GM19468 (cell line): ENCODE results near the gene SAT2.
"Not testable (repeated sequence)": the region's sequence is repeated elsewhere in the genome, so short reads cannot be mapped to it uniquely, and the experiment has no call there.

Source experiments
- ATAC-seq: cut with Tn5 transposase; IDR thresholded peaks from one replicate; pipeline ENCODE4 v1.9.1; 2021; ENCODE audit warnings: mild to moderate bottlenecking, moderate library complexity, moderate number of reproducible peaks; ENCODE audit not compliant: unreplicated experiment; ENCODE audit errors: extremely low read depth

SAT2 gene

DNA sequence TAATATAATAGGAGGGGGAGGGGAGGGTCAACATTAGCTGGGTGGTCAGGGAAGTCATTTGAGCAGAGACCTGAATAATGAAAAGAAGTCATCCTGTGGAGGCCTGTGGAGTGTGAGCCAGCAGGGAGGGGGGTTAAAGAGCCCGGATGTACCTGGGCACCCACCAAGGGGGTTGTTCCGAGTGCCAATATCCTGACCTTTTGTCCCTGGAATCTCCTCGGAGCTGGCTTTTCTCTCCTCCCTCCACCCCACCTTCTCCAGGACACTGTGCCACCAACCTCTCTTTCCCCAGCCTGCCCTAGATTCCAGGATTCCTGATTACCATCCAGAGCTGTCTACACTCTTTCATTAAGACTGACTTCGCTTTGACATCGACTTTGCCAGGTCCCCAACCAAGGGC lies 8.5 kb upstream of the SAT2 start:
- ATAC-seq: no peak

DNA sequence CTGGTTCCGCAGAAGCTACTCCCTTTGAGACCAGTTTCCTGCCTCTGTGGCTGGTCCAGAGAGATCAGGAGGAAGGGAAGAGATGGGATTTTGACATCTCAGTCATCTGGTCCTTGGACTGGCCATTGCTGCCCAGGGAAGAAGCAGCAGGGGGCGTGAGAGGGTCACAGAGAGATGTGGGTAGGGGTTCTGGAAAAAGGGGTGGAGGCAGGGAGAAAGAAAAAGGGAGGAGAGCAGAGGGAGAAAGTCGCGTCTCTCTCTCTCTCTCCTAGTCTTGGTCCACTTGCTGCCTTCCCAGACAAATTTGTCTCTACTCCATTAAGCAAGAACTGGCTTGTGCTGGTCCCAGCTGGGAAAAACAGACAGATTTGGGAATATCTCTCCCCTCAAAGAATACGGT lies 6.8 kb upstream of the SAT2 start:
- no peak for ATAC-seq

DNA sequence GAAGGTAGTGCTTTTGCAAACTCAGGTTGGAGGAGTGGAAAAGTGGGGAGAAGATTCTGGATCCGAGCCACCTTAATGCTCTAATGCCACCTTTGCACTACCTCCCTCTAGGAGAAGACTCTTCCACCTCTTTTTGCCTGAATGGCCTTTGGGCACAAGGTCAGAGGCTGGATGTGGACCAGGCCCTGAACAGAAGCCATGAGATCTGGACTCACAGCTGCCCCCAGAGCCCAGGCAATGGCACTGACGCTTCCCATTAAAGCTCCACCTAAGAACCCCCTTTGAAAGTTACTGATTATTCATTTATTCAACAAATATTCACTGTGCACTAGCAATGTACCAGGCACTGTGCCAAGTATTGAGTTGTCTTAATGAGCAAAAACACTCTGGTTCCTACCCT lies 5.5 kb upstream of the SAT2 start:
- ATAC-seq: no peak

DNA sequence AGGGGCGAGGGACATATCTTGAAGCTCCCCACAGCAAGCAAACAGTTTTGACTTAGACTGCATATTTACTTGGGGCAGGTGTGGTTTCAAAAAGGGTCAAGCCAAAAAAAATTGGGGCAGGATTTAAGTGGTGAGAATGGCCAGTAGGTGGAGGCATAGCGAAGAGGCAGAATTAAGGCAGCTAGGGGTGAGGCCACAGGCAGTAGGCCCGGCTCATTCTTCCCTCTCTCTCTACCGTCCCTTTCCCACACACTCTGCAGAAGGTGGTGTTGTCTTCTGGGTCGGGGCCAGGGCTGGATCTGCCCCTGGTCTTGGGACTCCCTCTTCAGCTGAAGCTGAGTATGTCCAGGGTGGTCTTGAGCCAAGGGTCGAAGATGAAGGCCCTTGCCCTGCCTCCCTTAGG lies 4.9 kb upstream of the SAT2 start:
- ATAC-seq: no peak

DNA sequence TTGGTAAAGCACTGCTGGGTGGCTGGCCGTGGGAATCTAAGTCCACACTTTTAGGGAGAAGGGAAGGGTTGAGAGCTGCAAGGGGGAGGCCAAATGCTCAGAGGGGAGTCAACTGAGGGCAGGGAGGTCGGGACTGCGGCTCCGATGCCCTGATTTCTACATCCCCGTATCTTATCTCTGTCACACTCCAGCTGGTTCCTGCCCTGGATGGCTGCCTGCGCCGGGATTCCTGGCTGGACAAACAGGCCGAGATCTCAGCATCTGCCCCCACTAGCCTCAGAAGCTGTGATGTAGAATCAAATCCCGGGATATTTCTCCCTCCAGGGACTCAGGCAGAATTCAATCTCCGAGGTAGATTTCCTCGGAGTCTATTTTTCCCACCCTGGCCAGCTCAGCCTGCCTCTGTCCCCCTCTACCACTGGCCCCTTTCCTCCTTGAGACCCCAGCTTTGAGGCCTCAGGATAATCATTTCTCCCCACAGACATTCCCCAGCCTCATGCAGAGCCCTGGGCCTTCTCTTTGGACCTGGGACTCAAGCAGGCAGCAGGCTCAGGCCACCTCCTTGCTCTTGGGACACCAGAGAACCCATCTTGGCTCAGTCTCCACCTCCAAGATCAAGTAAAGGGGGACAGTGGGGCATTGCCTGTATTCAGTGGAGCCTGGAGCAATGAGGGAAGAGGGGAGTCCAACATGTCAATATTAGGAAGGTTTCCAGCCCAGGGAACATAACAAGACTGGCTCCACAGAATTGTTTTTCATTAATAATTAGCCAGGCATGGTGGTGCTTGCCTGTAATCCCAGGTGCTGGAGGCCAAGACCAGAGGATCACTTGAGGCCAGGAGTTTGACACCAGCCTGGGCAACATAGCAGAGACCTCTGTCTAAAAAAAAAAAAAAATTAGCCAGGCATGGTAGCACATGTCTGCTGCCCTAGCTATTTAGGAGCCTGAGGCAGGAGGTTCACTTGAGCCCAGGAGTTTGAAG lies 4.1 kb upstream of the SAT2 start:
- ATAC-seq: no peak

DNA sequence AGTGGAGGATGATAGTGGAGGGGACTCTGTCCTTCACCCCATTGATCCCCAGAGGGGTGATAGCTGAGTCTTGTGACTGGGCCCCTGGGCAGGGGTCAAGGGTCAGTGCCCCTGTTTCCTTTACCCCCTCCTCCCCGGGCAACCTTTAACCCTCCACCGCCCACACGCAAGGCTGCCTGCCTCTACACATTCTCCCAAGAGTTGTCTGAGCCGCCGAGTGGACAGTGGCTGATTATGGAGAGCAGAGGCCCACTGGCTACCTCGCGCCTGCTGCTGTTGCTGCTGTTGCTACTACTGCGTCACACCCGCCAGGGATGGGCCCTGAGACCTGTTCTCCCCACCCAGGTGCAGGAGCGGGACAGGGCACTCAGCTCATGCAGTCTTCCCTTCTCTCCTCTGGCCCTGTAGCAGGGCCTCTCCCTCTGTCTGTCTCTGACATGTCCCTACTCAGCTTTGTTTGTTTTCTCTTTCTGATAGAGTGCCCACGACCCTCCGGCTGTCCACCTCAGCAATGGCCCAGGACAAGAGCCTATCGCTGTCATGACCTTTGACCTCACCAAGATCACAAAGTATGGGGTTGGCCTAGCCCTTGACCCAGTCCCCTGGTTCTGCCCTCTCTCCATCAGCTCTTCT lies 2.4 kb upstream of the SAT2 start, which contains the start of gene SHBG:
Gene SHBG, plus strand, starts transcription at position 197 of the 633 bp plus-strand sequence. Its CDS starts 38 bp downstream, at position 235.
- ATAC-seq: no peak

DNA sequence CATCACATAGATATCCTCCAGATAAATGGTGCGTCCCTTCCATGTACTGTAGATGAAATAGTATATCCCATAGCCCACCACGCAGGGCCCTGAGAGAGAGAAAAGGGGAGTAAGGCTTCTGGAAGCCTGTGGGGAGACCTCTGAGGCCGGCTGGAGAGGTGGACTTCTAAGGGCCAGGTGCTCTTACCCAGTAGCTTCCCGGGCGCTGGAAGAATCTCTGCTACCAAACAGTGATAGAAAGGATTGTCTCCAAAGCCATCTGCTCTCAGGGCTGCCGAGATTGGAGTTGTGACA lies 718 bp downstream of the SAT2 start:
- no peak for ATAC-seq

DNA sequence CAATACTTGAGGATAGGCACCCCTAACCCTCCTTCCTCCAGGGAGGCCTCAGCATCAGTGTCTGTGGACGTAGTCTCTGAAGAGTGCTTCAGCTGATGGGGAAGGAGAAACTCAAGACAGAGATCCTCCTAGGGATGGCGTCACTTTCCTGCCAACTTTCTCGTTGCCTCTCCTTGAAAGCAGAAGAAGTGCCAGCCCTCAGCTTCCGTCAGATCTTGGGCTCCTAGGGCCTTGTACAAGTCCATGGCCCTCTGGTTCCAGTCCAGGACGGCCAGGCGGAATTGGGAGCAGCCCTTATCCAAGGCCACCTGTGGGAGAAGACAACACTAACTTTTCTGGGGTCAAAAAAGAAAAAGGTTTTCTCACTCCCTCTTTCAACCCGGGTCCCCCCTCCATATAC lies 1.3 kb downstream of the SAT2 start:
- no peak for ATAC-seq

DNA sequence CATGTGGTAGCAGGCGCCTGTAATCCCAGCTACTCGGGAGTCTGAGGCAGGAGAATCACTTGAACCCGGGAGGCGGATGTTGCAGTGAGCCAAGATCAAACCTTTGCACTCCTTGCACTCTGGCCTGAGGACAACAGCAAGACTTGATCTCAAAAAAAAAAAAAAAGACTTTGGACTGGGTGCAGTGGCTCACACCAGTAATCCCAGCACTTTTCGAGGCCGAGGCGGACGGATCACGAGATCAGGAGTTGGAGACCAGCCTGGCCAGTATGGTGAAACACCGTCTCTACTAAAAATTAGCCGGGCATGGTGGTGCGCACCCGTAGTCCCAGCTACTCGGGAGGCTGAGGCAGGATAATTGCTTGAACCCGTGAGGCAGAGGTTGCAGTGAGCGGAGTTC lies 1.9 kb downstream of the SAT2 start:
- not testable (repeated sequence) for ATAC-seq

DNA sequence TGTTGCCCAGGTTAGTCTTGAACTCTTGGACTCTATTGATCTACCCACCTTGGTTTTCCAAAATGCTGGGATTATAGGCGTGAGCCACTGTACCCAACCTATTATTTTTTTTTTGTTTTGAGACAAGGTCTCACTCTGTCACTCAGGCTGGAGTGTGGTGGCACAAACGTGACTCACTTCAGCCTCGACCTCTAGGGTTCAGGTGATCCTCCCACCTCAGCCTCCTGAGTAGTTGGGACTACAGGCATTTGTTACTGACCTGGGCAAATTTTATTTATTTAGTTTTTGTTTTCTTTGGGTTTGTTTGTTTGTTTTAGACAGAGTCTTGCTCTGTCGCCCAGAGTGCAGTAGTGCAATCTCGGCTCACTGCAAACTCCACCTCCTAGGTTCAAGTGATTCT lies 4.0 kb downstream of the SAT2 start:
- no peak for ATAC-seq

DNA sequence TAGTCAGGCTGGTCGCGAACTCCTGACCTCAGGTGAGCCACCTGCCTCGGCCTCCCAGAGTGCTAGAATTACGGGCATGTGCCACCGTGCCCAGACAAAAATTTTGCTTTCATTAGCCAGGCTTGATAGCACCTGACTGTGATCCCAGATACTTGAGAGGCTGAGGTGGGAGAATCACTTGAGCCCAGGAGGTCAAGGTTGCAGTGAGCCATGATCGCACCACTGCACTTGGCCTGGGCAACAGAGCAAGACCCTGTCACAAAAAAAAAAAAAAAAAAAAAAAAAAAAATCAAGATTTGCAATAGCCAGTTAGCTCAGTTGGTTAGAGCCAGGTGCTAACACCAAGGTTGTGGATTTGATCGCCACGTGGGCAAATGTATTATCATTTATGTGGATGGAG lies 6.8 kb downstream of the SAT2 start:
- no peak for ATAC-seq

DNA sequence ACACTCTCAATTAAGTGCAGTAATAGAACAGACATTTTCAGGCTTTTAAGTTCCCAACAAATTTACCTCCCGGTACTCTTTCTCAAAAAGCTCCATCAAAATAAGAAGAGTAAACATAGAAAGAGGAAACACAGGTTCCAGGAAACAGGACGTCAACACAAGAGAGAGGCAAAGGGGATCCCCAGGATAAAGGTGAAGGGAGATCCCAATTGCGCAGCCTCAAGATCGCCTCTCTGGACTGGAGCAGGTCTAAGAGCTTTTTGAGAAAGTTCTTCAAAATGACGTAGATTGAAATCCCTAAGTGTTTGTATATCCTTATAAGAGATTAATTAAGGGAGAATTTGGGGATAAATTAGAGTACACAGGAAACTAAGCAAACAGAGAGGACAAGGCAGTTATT lies 9.0 kb downstream of the SAT2 start:
- no peak for ATAC-seq

DNA sequence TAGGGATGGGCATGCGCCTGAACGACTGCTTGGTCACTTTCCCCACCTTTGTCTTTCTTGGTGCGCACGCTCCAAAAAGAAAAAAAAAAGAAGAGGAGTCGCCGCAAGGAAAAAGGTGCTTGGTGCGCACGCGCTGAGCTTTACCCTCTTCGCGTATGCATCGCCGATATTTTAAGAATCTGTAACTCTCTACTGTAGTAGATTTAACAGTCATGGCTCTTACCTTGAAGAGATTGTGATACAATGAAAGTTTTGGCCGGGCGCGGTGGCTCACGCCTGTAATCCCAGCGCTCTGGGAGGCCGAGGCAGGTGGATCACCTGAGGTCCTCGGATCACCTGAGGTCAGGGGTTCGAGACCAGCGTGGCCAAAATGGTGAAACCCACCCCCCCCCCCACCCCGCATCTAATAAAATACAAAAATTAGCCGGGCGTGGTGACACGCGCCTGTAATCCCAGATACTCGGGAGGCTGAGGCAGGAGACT lies 12.3 kb downstream of the SAT2 start:
- ATAC-seq: no peak

DNA sequence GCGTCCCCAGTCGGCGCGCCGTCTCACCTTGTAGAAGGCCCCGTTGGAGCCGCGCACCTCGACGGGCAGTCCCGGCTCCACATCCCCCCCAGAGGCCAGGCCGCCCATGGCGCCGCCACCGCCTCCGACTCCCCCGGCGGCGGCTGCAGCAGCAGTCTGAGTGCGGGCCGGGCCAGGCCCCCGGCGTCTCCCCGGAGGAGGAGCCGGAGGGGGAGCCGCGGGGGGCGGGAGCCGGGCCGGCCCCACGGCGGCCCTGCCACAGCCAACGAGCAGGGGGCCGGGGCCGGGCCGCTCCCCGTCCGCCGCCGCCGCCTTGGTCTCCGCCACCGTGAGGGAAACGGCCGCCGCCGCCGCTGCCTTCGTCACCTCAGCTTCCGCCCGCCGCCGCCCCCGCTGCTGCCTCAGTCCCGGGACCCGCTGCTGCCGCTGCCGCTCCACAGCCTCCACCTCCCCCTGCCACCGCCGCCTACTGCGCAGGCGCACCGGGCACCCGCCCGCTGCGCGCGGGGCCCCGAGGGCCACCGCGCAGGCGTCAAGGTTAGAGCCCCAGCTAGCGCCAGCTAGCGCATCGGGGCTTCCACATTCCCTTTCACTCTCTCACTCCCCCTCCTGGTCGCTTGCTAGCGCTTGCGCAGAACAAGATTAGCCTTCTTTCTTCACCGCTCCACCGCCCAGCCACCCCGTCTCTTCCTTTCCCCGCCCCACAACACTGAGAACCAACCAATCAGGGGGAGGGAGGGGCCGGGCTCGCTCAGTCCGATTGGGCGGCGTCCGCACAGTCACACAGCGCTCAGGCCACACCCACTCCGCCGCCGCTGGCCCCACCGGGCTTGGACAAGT lies 13.0 kb downstream of the SAT2 start, which contains the start of gene FXR2:
Gene FXR2, minus strand, starts transcription at position 473 of the 840 bp plus-strand sequence. Its CDS starts 365 bp downstream, at position 108.
- peak; percentile 84 for ATAC-seq

DNA sequence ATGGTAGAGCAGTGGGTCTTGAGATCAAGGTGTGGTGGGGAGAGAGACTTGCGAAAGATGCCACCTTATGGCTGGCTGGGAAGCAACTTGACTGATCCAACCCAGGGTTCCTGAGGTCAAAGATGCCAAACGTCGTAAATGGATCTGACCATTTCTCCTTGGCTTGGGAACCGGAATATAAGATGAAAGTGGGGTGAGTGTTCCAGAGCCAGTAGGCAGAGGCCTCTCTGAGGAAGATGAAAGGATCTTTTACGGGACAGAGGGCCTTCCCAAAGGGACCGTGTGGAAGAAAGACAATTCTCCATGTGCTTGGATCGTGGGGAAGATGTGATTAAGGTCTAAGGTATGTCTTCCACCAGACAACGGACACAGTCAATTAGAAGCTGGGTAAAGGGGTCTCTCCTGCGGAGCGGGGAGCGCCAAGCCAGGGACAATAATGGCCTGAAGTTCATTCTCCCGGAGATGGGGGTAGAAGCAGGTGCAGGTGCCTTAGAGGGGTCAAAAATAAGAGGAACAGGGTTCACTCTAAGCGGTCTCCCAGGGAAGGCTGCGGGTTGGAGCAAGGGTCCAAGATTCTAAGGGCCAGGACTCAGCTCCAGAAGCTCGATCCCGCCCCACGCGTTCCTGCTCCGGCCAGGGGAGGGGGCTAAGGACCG lies 13.7 kb downstream of the SAT2 start:
- ATAC-seq: no peak

DNA sequence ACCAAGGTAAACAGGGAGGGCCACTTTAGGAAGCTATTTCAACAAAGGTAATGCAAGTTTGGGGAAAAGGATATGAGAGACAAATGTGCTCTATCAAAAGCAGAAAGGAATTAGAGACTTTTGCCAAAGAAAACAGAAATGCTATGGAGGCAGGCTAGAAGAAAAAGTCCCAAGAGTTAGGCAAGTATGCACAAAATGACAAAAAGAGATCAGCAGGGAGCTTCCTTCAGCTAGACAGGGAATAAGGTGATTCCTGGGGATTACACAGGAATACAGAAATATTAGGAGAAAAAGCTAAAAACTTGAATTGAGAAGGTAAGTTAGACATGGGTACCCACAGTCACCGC lies 15.4 kb downstream of the SAT2 start:
- no peak for ATAC-seq

DNA sequence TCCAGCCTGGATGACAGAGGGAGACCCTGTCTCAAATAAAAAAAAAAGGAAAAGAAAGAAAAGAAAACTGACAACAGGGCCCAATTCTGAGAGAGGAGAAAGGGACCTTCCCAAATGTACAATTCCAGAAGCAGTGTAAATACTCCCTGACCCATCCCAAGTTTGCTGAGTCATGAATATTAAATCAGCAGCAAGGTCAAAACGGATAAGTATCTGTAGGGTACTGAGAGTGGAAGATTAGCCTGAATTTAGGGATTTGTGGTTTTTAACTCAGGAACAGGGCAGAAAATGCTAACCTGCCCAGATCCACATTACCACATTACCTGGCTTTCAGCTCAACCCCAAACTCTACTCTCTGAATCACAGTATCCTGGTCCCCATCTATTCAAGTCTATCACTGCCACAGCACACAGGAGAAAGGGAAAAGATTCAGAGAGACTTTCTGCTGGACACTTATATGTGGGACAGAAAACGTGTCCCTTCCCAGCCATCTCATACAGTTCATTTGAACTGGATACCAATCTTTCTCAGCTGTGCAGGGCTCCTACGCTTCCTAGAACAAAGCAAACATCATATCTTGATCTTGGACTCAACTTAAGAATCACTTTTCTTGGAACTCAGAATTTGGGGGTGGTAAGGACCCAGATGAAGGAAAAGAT lies 15.9 kb downstream of the SAT2 start:
- ATAC-seq: no peak

DNA sequence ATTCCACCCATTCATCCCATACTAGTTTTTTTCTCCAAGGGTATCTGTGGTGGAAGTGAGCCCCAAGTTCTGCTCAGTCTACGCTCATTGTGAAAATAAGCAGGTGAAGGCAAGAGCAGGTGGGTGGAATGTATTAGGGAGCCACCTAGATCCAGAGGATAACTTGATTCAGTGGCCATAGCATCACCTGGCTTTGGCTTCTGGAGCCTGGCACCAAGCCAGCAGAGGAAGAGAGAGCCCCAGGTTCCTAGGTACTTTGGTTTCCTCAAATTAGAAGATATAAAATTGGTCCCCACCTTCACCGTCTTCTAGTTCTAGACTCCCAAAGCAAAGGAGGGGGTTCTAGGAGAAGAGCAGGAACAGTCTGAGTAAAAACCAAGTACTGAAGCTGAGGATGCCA lies 17.0 kb downstream of the SAT2 start:
- no peak for ATAC-seq

DNA sequence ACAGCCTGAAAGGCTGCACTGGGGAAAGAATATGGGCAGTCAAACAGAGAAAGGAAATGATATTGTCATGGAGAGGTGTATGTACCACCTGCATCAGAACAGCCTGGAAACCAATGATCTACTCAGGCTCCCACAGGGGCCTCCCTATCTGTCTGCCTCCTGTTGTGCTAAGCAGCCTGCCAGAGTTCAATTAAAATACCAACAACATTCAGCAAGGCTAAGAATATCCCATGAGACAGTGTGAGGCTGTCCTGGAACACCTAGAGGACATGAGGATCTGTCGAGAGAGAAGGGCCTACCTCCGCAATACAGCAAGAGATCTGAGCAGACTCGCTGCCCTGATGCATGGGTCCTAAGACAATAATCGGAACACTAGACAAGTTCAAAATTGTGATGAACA lies 21.3 kb downstream of the SAT2 start:
- no peak for ATAC-seq

DNA sequence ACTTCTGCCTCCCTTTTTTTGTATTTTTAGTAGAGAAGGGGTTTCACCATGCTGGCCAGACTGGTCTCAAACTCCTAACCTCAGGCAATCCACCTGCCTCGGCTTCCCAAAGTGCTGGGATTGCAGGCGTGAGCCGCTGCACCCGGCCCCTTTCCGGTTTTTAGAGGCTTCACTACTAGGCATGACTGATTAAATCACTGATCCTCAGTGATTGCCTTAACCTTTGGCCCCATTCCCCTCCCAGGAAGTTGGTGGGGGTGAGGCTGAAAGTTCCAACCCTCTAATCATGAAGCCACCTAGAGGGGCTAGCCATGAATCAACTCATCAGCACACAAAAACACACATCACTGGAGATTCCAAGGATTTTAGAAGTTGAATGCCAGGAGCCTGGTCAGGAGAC lies 30.1 kb downstream of the SAT2 start:
- not testable (repeated sequence) for ATAC-seq
